AG04449 (cell line): ENCODE results near the gene TM9SF4.
"Not testable (repeated sequence)": the region's sequence is repeated elsewhere in the genome, so short reads cannot be mapped to it uniquely, and the experiment has no call there.

Experiments used
- CTCF ChIA-PET: fragments of 350-600 bp; formaldehyde crosslinking; extraction: SDS; loops from one replicate; lab custom pipeline; 2021; ENCODE audit warnings: antibody characterized with exemption; lab: Yijun Ruan, JAX
- POLR2A ChIA-PET: fragments of 400-600, 350-600 bp; formaldehyde crosslinking; extraction: SDS; loops from one replicate; lab custom pipeline; 2020; ENCODE audit warnings: antibody characterized with exemption, inconsistent platforms; lab: Yijun Ruan, JAX
- DNase-seq: peaks from one replicate; pipeline ENCODE4 v3.0.0-alpha.2; 2010; ENCODE audit warnings: low read depth, low spot score
- H3K4me3 ChIP-seq: 2 replicates; pipeline ENCODE4 v1.5.1; 2011; ENCODE audit warnings: low read depth, mild to moderate bottlenecking, control low read depth, low read length
- CTCF ChIP-seq: IDR thresholded peaks from one replicate; pipeline ENCODE4 v1.5.1; 2011; ENCODE audit warnings: mild to moderate bottlenecking, moderate library complexity, low read length, control low read depth, inconsistent platforms; ENCODE audit not compliant: insufficient read depth; ENCODE audit errors: missing control alignments

TM9SF4 gene

DNA sequence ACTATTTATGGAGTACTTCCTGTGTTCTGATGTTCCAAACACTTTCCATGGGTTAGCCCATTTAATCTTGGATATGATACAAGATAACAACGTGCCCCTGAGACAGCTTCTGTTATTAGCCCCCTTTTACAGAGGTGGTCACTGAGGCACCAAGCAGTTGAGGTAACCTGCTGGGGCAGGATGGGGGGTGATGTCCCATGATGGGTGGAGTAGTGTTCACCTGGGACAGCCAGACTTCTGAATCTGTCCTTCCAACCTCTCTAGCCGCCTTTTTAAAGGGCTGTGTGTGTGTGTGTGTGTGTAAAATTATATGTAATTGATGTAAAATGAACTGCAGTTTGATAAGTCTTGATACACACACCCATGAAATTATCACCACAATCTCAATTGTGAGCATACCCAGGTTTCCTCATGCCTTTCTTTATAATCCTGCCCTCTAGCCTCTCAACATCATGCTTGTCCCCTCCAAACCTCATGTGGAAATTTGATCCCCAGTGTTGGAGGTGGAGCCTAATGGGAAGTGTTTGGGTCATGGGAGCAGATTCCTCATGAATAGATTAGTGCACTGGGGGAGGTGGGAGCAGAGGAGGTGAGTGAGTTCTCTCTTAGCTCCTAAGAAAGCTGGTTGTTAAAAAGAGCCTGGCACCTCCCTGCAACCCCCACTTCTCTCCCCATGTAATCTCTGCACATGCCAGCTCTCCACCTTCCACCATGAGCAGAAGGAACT lies 58.8 kb downstream of the TM9SF4 start:
- no peak overlapping the region for H3K4me3 ChIP-seq
- no peak for TF ChIP-seq CTCF
- POLR2A ChIA-PET = no interaction called here
- DNase-seq = no peak
- CTCF ChIA-PET = no interaction called here

DNA sequence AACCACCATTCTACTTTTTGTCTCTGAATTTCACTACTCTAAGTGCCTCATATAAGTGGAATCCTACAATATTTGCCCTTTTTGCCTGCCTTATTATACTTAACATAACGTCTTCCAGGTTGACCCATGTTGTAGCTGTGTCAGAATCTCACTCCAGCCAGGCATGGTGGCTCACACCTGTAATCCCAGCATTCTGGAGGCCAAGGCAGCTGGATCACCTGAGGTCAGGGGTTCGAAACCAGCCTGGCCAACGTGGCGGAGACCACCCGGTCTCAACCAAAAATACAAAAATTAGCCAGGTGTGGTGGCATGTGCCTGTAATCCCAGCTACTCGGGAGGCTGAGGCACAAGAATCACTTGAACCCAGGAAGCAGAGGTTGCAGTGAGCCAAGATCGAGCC lies 68.2 kb downstream of the TM9SF4 start:
- POLR2A ChIA-PET, CTCF ChIA-PET, DNase-seq, H3K4me3 ChIP-seq: not testable (repeated sequence)

DNA sequence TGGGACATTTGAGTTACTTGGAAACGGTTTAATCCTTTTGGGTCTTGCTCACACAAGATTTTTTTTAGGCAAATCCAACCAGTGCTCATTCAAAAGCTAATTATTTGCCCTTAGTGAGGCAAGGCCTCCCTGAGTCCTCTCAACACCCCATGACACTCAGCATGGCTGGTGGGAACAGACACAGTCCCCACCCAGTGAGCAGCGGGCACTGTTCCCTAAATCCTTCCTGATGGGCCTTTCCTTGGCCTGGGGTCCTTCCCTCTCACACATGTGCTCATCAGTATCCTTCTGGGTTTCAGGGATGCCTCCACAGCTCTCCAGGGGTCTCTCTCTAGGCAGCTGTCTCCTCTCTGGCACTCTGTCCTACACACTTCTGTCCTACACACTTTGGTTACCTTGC lies 70.0 kb downstream of the TM9SF4 start:
- CTCF ChIA-PET = no interaction called here
- POLR2A ChIA-PET = no interaction called here
- TF ChIP-seq CTCF = no peak

DNA sequence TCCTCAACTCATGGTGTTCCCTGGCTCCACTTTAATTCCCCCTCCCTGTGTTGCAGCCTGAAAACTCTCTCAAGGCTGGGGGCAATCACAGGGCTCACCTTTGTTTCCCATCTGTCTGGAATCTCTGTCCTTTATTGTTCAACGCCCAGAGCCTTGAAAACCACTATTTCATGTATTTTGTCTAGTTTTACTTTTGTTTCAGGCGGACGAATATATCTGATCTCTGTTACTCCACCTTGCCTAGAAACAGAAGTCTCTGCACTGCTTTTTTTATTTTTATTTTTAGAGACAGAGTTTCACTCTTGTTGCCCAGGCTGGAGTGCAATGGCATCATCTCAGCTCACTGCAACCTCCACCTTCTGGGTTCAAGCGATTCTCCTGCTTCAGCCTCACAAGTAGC lies 70.4 kb downstream of the TM9SF4 start:
- H3K4me3 ChIP-seq = no peak overlapping the region
- ChIA-PET CTCF (no interaction called here), POLR2A (no interaction called here)
- no peak for DNase-seq
- TF ChIP-seq CTCF = no peak

More for the DNA sequence above, 70.0 kb downstream of the TM9SF4 start:
- no peak for DNase-seq
- no peak overlapping the region for H3K4me3 ChIP-seq

DNA sequence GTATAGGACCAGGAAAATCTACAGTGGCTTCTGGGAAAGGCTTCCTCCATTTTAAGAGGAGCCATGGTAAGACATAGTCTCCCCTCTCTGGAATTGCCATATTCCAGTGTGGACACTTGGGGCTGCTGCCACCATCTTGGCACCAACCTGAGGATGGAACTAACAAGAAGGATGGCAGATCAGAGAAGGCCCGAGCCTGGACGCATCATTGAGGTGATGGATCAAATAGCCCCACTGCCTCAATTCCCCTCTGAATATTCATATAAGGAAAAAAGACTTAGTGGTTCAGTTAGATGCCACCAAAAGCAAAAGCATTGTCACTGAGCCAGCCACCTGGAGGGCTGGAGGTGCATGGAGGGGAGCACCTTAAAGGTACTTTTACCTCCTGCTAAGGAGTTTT lies 72.1 kb downstream of the TM9SF4 start:
- TF ChIP-seq CTCF = no peak
- ChIA-PET CTCF (no interaction called here), POLR2A (no interaction called here)
- no peak overlapping the region for H3K4me3 ChIP-seq
- DNase-seq = no peak

DNA sequence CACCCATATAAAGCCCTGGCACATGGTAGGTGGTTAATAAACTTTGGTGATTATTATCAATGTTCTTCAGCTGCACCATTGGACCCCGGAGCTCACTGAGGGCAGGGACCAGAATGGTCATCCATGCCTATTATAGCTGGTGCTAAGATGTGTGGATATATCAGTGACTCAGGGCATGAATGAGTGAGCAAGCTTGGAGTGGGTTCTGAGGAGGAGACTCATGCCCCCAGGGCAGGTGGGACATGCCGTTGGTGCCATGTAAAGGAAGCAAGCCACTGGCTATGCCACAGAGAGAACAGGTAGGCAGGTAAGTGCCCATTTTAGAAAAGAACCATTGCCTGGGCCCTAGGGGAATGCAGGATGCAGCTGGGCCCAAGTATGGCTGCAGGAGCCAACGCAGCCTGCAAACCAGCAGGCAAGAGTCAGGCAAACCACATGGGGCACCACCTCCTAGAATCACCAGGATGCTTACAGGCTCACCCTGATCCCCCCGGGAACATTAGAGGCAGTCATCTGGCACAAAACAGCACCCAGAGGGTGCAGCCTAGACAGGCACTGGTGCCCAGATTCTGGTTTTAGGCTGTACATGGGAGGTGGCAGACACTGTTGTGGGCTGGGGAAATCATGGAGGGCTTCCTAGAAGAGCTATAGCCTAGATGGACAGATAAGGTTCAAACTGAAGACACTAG lies 74.6 kb downstream of the TM9SF4 start:
- no peak overlapping the region for H3K4me3 ChIP-seq
- ChIA-PET CTCF (interaction anchor here (0.6 kb wide), 1 partner anchor 468 kb away, joined by 3 read pairs; no protein-coding TSS in a partner anchor), POLR2A (no interaction called here)
- TF ChIP-seq CTCF = no peak
- no peak for DNase-seq
